GM10847 (cell line): ENCODE data around the gene ADRA2C.

ENCODE experiments used
- POLR2A ChIP-seq: IDR thresholded peaks from 2 replicates; pipeline ENCODE4 v1.6.1; 2011; ENCODE audit not compliant: insufficient read length; ENCODE audit errors: extremely low read depth

The ADRA2C gene

GRCh38 chr4:3766785-3767569 lies 792 bp downstream of the ADRA2C start:
- no peak for TF ChIP-seq POLR2A

DNA sequence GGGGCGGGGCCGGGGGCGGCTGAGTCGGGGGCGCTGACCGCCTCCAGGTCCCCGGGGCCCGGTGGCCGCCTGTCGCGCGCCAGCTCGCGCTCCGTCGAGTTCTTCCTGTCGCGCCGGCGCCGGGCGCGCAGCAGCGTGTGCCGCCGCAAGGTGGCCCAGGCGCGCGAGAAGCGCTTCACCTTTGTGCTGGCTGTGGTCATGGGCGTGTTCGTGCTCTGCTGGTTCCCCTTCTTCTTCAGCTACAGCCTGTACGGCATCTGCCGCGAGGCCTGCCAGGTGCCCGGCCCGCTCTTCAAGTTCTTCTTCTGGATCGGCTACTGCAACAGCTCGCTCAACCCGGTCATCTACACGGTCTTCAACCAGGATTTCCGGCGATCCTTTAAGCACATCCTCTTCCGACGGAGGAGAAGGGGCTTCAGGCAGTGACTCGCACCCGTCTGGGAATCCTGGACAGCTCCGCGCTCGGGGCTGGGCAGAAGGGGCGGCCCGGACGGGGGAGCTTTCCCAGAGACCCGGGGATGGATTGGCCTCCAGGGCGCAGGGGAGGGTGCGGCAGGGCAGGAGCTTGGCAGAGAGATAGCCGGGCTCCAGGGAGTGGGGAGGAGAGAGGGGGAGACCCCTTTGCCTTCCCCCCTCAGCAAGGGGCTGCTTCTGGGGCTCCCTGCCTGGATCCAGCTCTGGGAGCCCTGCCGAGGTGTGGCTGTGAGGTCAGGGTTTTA lies 1.5 kb downstream of the ADRA2C start:
- no peak for TF ChIP-seq POLR2A

GRCh38 chr4:3768842-3769641 lies 2.9 kb downstream of the ADRA2C start:
- TF ChIP-seq POLR2A, result no peak

DNA sequence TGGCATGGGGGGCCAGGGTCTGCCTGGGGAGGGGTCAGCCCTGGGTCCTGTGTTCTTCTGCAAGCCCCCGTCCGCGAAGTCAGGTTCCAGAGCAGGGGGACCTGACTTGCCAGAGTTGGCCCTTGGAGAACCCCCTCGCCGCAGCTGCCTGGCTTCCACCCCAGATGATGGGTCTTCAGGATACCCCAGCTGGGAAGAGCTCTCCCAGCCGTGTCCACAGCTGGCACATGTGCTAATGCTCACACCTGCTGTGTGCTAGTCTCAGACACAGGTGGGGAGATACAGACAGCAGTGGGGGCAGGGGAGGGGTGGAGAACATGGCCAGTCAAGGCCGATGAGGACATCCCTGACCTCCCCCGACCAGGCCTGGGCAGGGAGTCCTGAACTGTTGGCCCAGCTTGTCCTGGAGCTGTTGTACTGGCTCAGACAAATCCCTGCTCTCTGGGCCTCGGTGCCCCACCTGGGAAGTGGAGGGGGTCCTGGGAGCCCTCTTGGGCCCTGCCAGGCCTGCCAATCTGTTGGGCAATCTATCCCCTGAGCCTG lies 3.5 kb downstream of the ADRA2C start:
- TF ChIP-seq POLR2A, result no peak

- no peak for TF ChIP-seq POLR2A
Measured at GRCh38 chr4:3770323-3771163, 4.4 kb downstream of the ADRA2C start.

- no peak for TF ChIP-seq POLR2A
Measured at GRCh38 chr4:3771164-3771809, 5.1 kb downstream of the ADRA2C start.

GRCh38 chr4:3771939-3772495 lies 5.8 kb downstream of the ADRA2C start:
- no peak for TF ChIP-seq POLR2A

DNA sequence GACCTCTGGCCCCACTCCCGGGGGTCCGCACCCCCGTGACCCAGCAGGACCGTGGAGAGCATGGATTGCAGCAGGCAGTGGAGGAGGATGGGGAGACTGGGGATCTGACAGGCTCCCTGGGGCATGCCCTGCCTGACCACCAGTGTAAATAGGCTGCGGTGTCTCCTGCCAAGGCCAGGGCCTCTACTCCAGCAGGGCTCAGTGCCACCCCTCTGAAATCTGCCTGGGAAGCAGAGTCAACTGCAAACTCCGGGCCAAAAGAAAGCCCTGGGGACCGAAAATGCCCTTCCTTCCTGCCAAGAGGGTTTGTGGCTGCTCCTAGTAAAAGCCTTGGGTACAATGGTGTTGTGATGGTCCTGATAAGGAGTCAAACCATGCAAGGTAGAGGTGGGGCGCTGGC lies 6.4 kb downstream of the ADRA2C start:
- no peak for TF ChIP-seq POLR2A

- no peak for TF ChIP-seq POLR2A
Measured at GRCh38 chr4:3773552-3774001, 7.4 kb downstream of the ADRA2C start.

- no peak for TF ChIP-seq POLR2A
Measured at GRCh38 chr4:3774253-3774883, 8.2 kb downstream of the ADRA2C start.

DNA sequence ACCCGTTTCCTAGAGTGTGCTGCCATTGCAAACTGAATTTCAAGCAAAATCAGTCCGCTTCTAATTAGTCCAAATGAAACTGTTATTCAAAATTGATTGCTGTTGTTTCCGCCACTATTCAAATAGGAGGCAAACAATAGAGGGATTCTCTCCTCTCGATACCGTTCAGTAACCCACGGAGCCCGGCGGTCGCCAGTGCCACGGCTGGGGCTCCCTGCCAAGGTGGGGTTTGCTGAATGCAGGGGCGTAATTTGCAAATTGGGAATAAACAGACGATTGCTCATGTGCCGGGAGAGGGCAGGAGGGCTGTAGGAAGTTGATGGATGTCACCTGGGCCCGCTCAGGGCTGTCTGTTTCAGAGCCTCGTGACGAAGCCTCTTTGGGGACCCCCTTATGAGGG lies 8.8 kb downstream of the ADRA2C start:
- no peak for TF ChIP-seq POLR2A

DNA sequence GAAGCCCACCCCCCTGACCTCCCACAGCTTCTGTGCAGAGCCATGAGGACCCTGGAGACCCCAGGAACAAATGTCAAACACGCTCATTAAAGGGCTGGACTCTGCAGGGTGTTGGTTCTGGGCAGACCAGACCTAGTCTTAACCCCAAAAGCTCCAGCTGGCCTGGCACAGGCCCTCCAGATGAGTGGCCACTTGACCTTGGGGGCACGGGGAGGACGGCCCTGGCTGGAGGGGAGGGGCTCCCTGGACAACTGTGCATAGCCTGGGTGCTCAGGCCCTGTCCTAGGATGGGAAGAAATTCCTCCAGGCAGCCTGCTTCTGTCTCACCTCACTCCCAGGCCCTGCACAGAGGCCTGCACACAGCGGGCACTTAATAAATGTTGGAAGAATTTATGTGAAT lies 9.4 kb downstream of the ADRA2C start:
- TF ChIP-seq POLR2A, result no peak
